HepG2 (cell line): ENCODE data around the gene ATP5F1A. TPM values are rescaled to one million over a fixed set of nuclear protein-coding genes. Genes with fewer than 3 reads are reported as not detected.

Experiments
- GABPB1 ChIP-seq: IDR thresholded peaks from 2 replicates; pipeline ENCODE4 v1.6.1; 2016; ENCODE audit warnings: mild to moderate bottlenecking, missing genetic modification reagents, moderate library complexity, missing compliant biosample characterization
- HDAC2 ChIP-seq: sonication (generic); formaldehyde crosslinking; IDR thresholded peaks from 2 replicates; pipeline ENCODE4 v1.4.0; 2020; ENCODE audit warnings: missing genetic modification reagents
- KDM1A ChIP-seq: IDR thresholded peaks from 2 replicates; pipeline ENCODE4 v1.6.1; 2016; ENCODE audit warnings: missing compliant biosample characterization
- MTF1 ChIP-seq: sonication (generic); formaldehyde crosslinking; IDR thresholded peaks from 2 replicates; pipeline ENCODE4 v1.5.0; 2020; ENCODE audit warnings: missing genetic modification reagents
- MXD4 ChIP-seq: IDR thresholded peaks from 2 replicates; pipeline ENCODE4 v1.6.1; 2016; ENCODE audit warnings: mild to moderate bottlenecking, missing biosample characterization, missing genetic modification reagents
- PAWR ChIP-seq: sonication (generic); formaldehyde crosslinking; IDR thresholded peaks from 2 replicates; pipeline ENCODE4 v1.4.0; 2020; ENCODE audit warnings: missing genetic modification reagents, mild to moderate bottlenecking, borderline replicate concordance
- PLRG1 ChIP-seq: fragments of 450-650 bp; conservative IDR thresholded peaks from 2 replicates; pipeline ENCODE4 v1.6.1; 2016
- SALL2 ChIP-seq: sonication (generic); formaldehyde crosslinking; IDR thresholded peaks from 2 replicates; pipeline ENCODE4 v1.8.1; 2023; ENCODE audit warnings: mild to moderate bottlenecking, missing genetic modification reagents, inconsistent platforms
- ZBTB38 ChIP-seq: sonication (generic); formaldehyde crosslinking; IDR thresholded peaks from 2 replicates; pipeline ENCODE4 v1.5.1; 2020; ENCODE audit warnings: mild to moderate bottlenecking, missing genetic modification reagents
- ZNF160 ChIP-seq: sonication (generic); formaldehyde crosslinking; IDR thresholded peaks from 2 replicates; pipeline ENCODE4 v1.8.0; 2022; ENCODE audit warnings: mild to moderate bottlenecking, inconsistent platforms, missing genetic modification reagents
- ZNF224 ChIP-seq: sonication (generic); formaldehyde crosslinking; IDR thresholded peaks from 2 replicates; pipeline ENCODE4 v1.5.0; 2020; ENCODE audit warnings: mild to moderate bottlenecking, missing genetic modification reagents
- ZNF598 ChIP-seq: sonication (generic); formaldehyde crosslinking; IDR thresholded peaks from 2 replicates; pipeline ENCODE4 v1.5.1; 2020; ENCODE audit warnings: mild to moderate bottlenecking, missing genetic modification reagents, borderline replicate concordance
- ZNF737 ChIP-seq: sonication (generic); formaldehyde crosslinking; IDR thresholded peaks from 2 replicates; pipeline ENCODE4 v1.5.0; 2020; ENCODE audit warnings: missing genetic modification reagents, mild to moderate bottlenecking, borderline replicate concordance
- ZSCAN12 ChIP-seq: sonication (generic); formaldehyde crosslinking; IDR thresholded peaks from 2 replicates; pipeline ENCODE4 v1.9.0; 2021; ENCODE audit warnings: mild to moderate bottlenecking, missing genetic modification reagents
- polyA plus RNA-seq, 8 experiments: library from polyadenylated mRNA; depleted of rRNA in 3 of 8; stranded (reverse) in 7 of 8; unstranded in 1 of 8; fragments of >200 nt; fragmentation: Illumina TruSeq in 4 of 8; extraction: Trizol in 4 of 8; gene quantifications; 2 replicates each; pipeline versions ENCODE4 v1.2.1 to v1.2.3, GENCODE V29; 2011 to 2016; ENCODE audit warnings: low read depth in 4 of 8, missing spikeins in 1 of 8, mixed read lengths in 1 of 8; ENCODE audit not compliant: insufficient read depth in 1 of 8
- total RNA-seq, 5 experiments: library from RNA; depleted of rRNA; stranded (reverse); fragments of >200 nt; fragmentation: Illumina TruSeq; extraction: Trizol; gene quantifications; 2 replicates each; pipeline ENCODE4 v1.2.3, GENCODE V29; 2016; ENCODE audit warnings: low read depth in 1 of 5
- TF ChIP-seq, protein P1 (sequence below): sonication (generic); formaldehyde crosslinking; IDR thresholded peaks from 2 replicates; pipeline ENCODE4 v1.5.0; 2020; ENCODE audit warnings: missing genetic modification reagents
- TF ChIP-seq, protein P2 (sequence below), 2 experiments: fragments of 450-650 bp in 1 of 2; sonication (generic) in 1 of 2; formaldehyde crosslinking in 1 of 2; IDR thresholded peaks; 2 replicates each; pipeline versions ENCODE4 v1.6.1 to v1.8.0; 2016 to 2022; ENCODE audit warnings: antibody characterized with exemption in 1 of 2, mild to moderate bottlenecking in 1 of 2, missing genetic modification reagents in 1 of 2
- TF ChIP-seq, protein P3 (sequence below): sonication (generic); formaldehyde crosslinking; IDR thresholded peaks from 2 replicates; pipeline ENCODE4 v1.4.0; 2020; ENCODE audit warnings: mild to moderate bottlenecking, missing genetic modification reagents

ATP5F1A gene
- total and polyA plus RNA-seq, 2 of the 13 experiments (the other 11 are each of a cell fraction or from before 2014, with no cell fraction given) = 459 to 922 TPM

- peak; percentile 39; the same call in 1 of the 2 replicates for TF ChIP-seq ZBTB38
- no peak for TF ChIP-seq PAWR (CRISPR knock-in tag)
- TF ChIP-seq ZNF160 (CRISPR knock-in tag) = peak; percentile 77; the same call in 1 of the 2 replicates
- TF ChIP-seq, protein P1, sequence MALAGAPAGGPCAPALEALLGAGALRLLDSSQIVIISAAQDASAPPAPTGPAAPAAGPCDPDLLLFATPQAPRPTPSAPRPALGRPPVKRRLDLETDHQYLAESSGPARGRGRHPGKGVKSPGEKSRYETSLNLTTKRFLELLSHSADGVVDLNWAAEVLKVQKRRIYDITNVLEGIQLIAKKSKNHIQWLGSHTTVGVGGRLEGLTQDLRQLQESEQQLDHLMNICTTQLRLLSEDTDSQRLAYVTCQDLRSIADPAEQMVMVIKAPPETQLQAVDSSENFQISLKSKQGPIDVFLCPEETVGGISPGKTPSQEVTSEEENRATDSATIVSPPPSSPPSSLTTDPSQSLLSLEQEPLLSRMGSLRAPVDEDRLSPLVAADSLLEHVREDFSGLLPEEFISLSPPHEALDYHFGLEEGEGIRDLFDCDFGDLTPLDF (CRISPR knock-in tag) = peak; percentile 64
- TF ChIP-seq MTF1 (CRISPR knock-in tag) = no peak
- peak; percentile 100 for TF ChIP-seq GABPB1 (CRISPR knock-in tag)
- peak; percentile 84 for TF ChIP-seq SALL2
- no peak for TF ChIP-seq PLRG1
- TF ChIP-seq, protein P2, sequence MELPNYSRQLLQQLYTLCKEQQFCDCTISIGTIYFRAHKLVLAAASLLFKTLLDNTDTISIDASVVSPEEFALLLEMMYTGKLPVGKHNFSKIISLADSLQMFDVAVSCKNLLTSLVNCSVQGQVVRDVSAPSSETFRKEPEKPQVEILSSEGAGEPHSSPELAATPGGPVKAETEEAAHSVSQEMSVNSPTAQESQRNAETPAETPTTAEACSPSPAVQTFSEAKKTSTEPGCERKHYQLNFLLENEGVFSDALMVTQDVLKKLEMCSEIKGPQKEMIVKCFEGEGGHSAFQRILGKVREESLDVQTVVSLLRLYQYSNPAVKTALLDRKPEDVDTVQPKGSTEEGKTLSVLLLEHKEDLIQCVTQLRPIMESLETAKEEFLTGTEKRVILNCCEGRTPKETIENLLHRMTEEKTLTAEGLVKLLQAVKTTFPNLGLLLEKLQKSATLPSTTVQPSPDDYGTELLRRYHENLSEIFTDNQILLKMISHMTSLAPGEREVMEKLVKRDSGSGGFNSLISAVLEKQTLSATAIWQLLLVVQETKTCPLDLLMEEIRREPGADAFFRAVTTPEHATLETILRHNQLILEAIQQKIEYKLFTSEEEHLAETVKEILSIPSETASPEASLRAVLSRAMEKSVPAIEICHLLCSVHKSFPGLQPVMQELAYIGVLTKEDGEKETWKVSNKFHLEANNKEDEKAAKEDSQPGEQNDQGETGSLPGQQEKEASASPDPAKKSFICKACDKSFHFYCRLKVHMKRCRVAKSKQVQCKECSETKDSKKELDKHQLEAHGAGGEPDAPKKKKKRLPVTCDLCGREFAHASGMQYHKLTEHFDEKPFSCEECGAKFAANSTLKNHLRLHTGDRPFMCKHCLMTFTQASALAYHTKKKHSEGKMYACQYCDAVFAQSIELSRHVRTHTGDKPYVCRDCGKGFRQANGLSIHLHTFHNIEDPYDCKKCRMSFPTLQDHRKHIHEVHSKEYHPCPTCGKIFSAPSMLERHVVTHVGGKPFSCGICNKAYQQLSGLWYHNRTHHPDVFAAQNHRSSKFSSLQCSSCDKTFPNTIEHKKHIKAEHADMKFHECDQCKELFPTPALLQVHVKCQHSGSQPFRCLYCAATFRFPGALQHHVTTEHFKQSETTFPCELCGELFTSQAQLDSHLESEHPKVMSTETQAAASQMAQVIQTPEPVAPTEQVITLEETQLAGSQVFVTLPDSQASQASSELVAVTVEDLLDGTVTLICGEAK (IDR thresholded peaks at IDR 0.05) = no peak; the same call in 1 of the 2 replicates
- TF ChIP-seq, protein P2 (CRISPR knock-in tag; IDR thresholded peaks at IDR 0.05) = peak; percentile 88
- TF ChIP-seq ZNF598 = no peak
- no peak for TF ChIP-seq KDM1A (CRISPR knock-in tag)
- TF ChIP-seq HDAC2 (CRISPR knock-in tag) = no peak
- TF ChIP-seq, protein P3, sequence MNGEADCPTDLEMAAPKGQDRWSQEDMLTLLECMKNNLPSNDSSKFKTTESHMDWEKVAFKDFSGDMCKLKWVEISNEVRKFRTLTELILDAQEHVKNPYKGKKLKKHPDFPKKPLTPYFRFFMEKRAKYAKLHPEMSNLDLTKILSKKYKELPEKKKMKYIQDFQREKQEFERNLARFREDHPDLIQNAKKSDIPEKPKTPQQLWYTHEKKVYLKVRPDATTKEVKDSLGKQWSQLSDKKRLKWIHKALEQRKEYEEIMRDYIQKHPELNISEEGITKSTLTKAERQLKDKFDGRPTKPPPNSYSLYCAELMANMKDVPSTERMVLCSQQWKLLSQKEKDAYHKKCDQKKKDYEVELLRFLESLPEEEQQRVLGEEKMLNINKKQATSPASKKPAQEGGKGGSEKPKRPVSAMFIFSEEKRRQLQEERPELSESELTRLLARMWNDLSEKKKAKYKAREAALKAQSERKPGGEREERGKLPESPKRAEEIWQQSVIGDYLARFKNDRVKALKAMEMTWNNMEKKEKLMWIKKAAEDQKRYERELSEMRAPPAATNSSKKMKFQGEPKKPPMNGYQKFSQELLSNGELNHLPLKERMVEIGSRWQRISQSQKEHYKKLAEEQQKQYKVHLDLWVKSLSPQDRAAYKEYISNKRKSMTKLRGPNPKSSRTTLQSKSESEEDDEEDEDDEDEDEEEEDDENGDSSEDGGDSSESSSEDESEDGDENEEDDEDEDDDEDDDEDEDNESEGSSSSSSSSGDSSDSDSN = peak; percentile 86
- TF ChIP-seq ZNF224 (CRISPR knock-in tag) = no peak
- peak; percentile 74 for TF ChIP-seq MXD4 (CRISPR knock-in tag)
- no peak for TF ChIP-seq ZSCAN12 (CRISPR knock-in tag)
- TF ChIP-seq ZNF737 (CRISPR knock-in tag) = no peak
These were observed at the start of gene ATP5F1A (continued) for GRCh38 chr18:46097801-46098615.
